GM23338 (cell line): ENCODE results near the gene BCR.

ENCODE experiments used
- CREB1 ChIP-seq: fragments of 250-450 bp; sonication (Bioruptor Pico); IDR thresholded peaks from 2 replicates; pipeline ENCODE4 v1.5.0; 2020; ENCODE audit warnings: low read depth, mild to moderate bottlenecking, moderate library complexity
- CTCF ChIP-seq, 2 experiments: fragments of 200-600 bp in 1 of 2; sonication (generic) in 1 of 2; conservative IDR thresholded peaks; 2 replicates each; pipeline versions ENCODE4 v1.5.1 to v1.6.1; 2016 to 2017; ENCODE audit warnings: antibody characterized with exemption in 2 of 2, low read depth in 2 of 2, mild to moderate bottlenecking in 2 of 2, moderate library complexity in 1 of 2
- ETS1 ChIP-seq: IDR thresholded peaks from 2 replicates; pipeline ENCODE4 v1.6.1; 2016; ENCODE audit warnings: antibody characterized with exemption
- EZH2 ChIP-seq: fragments of 200-600 bp; sonication (generic); IDR thresholded peaks from one replicate; pipeline ENCODE4 v1.8.0; 2017; ENCODE audit warnings: antibody characterized with exemption, mild to moderate bottlenecking, low read depth; ENCODE audit not compliant: unreplicated experiment
- EZH2phosphoT487 ChIP-seq: fragments of 200-600 bp; sonication (generic); IDR thresholded peaks from one replicate; pipeline ENCODE4 v1.8.1; 2018; ENCODE audit warnings: antibody characterized with exemption; ENCODE audit not compliant: unreplicated experiment
- JUNB ChIP-seq: IDR thresholded peaks from one replicate; pipeline ENCODE4 v1.6.1; 2016; ENCODE audit warnings: antibody characterized with exemption; ENCODE audit not compliant: unreplicated experiment
- NANOG ChIP-seq: IDR thresholded peaks from 2 replicates; pipeline ENCODE4 v1.6.1; 2016; ENCODE audit warnings: antibody characterized with exemption, borderline replicate concordance
- POLR2AphosphoS5 ChIP-seq: IDR thresholded peaks from 2 replicates; pipeline ENCODE4 v1.6.1; 2016; ENCODE audit warnings: antibody characterized with exemption, low read depth
- REST ChIP-seq: IDR thresholded peaks from one replicate; pipeline ENCODE4 v1.6.1; 2018; ENCODE audit warnings: antibody characterized with exemption; ENCODE audit not compliant: unreplicated experiment
- STAT1 ChIP-seq: IDR thresholded peaks from one replicate; pipeline ENCODE4 v1.6.1; 2016; ENCODE audit warnings: antibody characterized with exemption; ENCODE audit not compliant: unreplicated experiment
- ZNF114 ChIP-seq: fragments of 250-450 bp; sonication (Bioruptor Pico); IDR thresholded peaks from 2 replicates; pipeline ENCODE4 v1.5.0; 2020; ENCODE audit warnings: mild to moderate bottlenecking, moderate library complexity

- no peak for TF ChIP-seq CTCF (conservative IDR thresholded peaks at IDR 0.05; ENCODE audit: low read depth in 2 of 2)
- no peak for TF ChIP-seq CREB1 (CRISPR knock-in tag)
- no peak for TF ChIP-seq ETS1
- no peak for TF ChIP-seq POLR2AphosphoS5
- no peak for TF ChIP-seq EZH2
- no peak for TF ChIP-seq NANOG
- TF ChIP-seq EZH2phosphoT487 = no peak
- no peak for TF ChIP-seq REST
- TF ChIP-seq JUNB = no peak
- no peak for TF ChIP-seq STAT1
- no peak for TF ChIP-seq ZNF114
These were observed 18.7 kb upstream of the BCR start for GRCh38 chr22:23161574-23161973.
